ENCODE results near the gene SLC1A3.

The SLC1A3 gene

DNA sequence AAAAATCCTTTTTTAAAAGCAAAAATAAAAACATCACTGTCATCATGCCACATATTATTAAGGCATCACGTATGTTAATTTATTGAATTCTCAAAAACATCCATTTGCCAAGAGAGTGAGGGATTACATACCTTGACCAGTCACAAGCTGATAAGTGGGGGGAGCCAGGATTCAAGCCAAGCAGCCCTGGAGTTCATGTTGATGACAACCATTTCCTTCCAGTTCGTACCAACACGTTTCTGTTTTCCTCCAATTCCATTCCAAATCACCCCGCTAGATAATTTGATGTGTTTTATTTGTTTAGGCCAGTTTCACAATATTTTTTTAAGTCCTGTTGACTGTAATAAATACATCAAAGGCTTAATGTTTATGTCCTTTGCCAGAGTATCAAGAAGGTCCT, 53.0 kb downstream of the SLC1A3 start:
- Histone ChIP-seq H3K9me3 (no peaks in the 10 kb centered on the region), H3K27me3 (no peaks in the 10 kb centered on the region), H3K4me3 (ENCODE audit: low read depth, low read length) (no peak overlapping the region), H3K36me3 (no peaks in the 10 kb centered on the region), H3K4me1 (no peaks in the 10 kb centered on the region)
- no peak for DNase-seq
- TF ChIP-seq, protein P1, sequence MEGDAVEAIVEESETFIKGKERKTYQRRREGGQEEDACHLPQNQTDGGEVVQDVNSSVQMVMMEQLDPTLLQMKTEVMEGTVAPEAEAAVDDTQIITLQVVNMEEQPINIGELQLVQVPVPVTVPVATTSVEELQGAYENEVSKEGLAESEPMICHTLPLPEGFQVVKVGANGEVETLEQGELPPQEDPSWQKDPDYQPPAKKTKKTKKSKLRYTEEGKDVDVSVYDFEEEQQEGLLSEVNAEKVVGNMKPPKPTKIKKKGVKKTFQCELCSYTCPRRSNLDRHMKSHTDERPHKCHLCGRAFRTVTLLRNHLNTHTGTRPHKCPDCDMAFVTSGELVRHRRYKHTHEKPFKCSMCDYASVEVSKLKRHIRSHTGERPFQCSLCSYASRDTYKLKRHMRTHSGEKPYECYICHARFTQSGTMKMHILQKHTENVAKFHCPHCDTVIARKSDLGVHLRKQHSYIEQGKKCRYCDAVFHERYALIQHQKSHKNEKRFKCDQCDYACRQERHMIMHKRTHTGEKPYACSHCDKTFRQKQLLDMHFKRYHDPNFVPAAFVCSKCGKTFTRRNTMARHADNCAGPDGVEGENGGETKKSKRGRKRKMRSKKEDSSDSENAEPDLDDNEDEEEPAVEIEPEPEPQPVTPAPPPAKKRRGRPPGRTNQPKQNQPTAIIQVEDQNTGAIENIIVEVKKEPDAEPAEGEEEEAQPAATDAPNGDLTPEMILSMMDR (IDR thresholded peaks at IDR 0.05; ENCODE audit: low read depth, low read length), result no peak

DNA sequence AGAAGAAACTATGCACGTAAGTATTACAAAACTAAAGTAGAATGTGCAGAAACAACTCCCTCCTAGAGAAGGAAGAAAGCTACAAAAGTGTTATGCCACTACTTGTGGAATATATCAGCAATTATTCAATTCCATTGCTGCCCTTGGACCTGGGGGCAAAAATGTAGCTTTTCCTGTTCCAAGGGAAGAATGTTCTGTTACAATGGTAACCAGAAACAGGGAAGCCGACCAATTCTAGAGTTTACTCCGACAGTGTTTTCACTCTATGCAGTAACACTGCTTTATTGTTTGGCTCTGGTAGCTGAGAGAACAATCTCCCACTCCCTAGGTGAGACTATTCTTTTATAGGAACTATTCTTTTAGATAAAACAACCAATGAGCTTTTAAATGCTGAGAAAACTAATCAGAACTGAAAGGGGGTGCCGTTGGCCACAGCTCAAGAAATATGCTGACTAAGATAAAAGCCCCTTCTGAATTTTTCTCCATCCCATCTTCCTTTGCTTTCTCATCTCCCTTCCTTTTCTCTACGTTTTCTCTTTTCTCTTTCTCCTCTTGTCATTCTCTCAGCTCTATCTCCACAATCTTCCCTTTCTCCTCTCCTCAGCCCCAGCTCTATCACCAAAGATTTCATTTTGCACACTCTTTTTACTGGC, 54.1 kb downstream of the SLC1A3 start:
- TF ChIP-seq, protein P1 (IDR thresholded peaks at IDR 0.05; ENCODE audit: low read depth, low read length), result no peak
- Histone ChIP-seq H3K27me3 (no peaks in the 10 kb centered on the region), H3K4me1 (no peaks in the 10 kb centered on the region)

DNA sequence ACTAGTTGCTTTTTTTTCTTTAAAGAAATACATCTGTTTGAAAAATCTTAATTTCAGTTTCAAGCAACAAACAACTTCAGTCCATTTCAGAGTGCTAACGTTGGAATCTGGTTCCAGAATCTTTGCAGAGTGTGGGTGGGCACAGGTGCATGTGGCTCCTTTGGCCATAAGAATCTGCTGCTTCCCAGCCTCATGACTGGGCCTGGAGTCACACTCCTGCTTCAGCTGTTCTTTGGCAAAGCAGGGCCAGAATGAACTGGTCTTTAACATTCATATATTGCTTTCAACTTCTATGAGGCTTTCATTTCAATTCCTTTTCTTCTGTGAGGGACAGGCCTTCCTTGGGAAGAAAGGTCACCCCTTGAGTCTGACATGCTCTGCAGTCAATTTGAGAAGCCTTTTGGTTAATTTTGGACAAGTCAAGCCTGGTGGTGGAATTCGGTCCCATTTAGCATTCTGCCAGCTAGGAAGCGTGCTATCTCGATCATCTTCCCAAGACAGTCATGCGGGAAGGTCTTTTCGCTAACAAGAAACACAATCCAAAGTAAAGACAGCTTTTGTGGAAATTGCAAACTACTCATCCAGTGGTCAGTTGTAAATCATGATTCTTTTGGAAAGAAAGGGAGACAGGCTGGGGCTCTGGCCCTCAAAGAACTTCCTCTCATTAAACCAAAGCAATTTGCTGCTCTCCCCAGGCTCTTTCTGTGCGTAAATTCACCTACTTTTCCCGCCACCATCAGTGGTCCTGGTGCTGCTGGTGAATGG, 55.2 kb downstream of the SLC1A3 start:
- Histone ChIP-seq H3K4me1 (no peaks in the 10 kb centered on the region), H3K4me3 (ENCODE audit: low read depth, low read length) (no peak overlapping the region)
- DNase-seq, result no peak

More for the DNA sequence above, 54.1 kb downstream of the SLC1A3 start:
- H3K36me3 ChIP-seq, result no peaks in the 10 kb centered on the region
- no peak for DNase-seq
- no peaks in the 10 kb centered on the region for H3K9me3 ChIP-seq
- no peak overlapping the region for H3K4me3 ChIP-seq (ENCODE audit: low read depth, low read length)

DNA sequence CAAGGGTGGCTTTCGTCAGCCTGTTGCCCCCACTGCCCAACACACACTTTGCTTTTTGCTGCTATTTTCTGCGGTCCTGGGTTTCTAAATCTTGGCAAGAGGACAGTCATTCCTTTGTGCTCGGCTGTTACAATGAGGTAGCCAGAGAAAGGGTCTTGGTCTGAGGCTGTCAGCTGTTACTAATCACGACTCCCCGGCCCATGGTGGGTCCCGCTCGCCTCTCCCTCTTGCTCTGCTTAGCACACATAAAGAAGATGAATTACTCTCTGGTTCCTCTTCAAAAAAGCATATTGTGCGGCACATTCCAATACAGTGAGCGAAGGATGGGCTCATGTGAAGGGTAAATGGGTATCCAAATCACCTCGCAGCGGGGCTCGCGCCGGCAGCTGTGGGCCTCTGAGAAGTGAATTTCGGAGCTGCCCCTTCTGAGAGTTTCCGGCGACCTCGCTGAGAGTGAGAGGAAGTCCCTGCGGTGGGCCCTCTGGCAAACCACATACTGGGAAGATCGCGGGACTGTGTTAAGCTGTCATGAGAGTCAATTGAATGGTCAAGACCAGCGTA, 56.0 kb downstream of the SLC1A3 start:
- no peaks in the 10 kb centered on the region for H3K36me3 ChIP-seq
- H3K9me3 ChIP-seq, result no peaks in the 10 kb centered on the region
- DNase-seq, result no peak
- H3K4me1 ChIP-seq, result no peaks in the 10 kb centered on the region
- H3K27me3 ChIP-seq, result no peaks in the 10 kb centered on the region
- H3K4me3 ChIP-seq (ENCODE audit: low read depth, low read length), result no peak overlapping the region
- TF ChIP-seq, protein P1 (IDR thresholded peaks at IDR 0.05; ENCODE audit: low read depth, low read length), result no peak

More for the DNA sequence above, 55.2 kb downstream of the SLC1A3 start:
- H3K36me3 ChIP-seq, result no peaks in the 10 kb centered on the region
- H3K27me3 ChIP-seq, result no peaks in the 10 kb centered on the region
- TF ChIP-seq, protein P1 (IDR thresholded peaks at IDR 0.05; ENCODE audit: low read depth, low read length), result no peak
- H3K9me3 ChIP-seq, result no peaks in the 10 kb centered on the region

DNA sequence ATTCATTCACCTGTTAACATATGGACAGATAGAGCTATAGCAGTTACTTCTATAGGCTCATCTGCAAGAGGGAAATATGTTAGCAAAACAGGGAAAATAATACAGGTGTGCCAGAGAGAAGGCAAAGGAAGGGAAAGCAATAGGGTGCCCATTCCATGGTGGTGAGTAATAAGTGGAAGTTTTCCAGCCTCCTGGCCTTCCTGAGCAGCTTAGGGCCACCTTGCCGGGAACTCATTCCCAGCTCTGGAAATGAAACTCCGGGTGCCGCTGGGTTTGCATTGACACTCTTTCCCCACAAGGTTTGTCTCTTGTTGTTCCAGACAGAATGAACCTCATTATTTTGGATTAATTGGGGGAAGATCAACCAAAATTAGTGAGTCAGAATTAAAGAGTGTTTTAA, 58.4 kb downstream of the SLC1A3 start:
- DNase-seq, result no peak
- no peak overlapping the region for H3K4me3 ChIP-seq (ENCODE audit: low read depth, low read length)

More for the DNA sequence above, 58.4 kb downstream of the SLC1A3 start:
- Histone ChIP-seq H3K36me3 (no peaks in the 10 kb centered on the region), H3K4me1 (no peaks in the 10 kb centered on the region), H3K9me3 (no peaks in the 10 kb centered on the region), H3K27me3 (no peaks in the 10 kb centered on the region)
- TF ChIP-seq, protein P1 (IDR thresholded peaks at IDR 0.05; ENCODE audit: low read depth, low read length), result no peak
